ENCODE data around the gene ZNF764.
"Not testable (repeated sequence)": the region's sequence is repeated elsewhere in the genome, so short reads cannot be mapped to it uniquely, and the experiment has no call there.

Gene ZNF764

DNA sequence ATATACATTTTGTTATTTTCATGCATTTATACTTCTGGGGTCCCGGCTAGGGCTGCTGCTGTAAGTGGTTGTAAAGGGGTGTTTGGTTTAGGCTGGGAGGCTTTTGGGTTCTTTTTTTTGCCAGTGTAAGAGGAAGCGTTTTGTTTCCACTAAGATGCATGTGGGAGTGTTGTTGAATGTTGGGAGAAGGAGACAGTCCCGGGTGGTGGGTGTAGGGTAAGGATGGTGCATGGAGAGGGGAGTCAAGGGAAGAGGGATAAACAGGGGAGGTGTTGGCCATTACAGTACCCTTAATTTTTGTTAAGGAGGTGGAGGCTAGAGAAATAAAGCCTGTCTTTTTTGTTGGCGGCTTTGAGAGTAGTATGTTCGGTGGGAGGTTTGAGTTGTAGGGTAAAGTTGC, 15.1 kb downstream of the ZNF764 start:
- DNase-seq, result no peak

DNA sequence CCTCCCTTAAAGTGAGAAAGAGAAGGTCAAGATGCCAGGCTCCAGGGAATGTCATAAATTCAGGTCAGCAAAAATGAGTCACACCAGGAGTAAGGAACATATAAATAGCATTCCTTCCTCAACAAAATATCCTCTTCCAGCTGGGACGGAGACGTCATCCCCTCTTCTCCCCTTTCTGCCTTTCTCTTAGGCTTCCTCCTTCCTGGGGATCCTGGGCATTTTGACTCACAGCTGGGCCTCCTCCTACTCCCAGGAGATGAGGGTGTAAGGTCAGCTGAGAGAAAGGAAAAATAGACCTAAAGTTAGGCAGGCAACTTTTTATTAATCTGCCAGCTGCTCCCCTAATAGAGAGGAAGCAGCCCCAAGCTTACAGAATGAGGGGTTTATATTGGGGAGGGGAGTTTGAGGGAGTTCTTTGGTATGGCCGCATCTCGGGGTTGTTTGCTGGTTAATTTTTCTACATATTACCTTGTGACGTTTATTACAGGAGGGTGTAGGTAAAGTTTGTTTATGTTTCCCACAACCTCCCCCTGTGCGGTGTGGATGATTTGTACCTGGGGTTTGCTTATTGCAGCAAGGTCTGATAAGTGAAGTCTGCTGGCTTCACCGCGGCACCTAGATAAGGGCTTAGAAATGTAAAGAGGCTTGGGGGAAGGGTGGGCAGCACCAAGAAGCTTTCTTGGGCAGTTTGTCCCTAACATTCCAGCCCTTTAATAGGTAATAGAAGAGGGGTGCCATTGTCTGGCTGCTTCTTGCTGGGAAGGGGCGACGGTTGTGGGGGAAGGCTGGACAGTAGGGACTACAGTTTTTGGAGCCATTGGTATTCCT, 16.5 kb downstream of the ZNF764 start:
- no peak for DNase-seq

DNA sequence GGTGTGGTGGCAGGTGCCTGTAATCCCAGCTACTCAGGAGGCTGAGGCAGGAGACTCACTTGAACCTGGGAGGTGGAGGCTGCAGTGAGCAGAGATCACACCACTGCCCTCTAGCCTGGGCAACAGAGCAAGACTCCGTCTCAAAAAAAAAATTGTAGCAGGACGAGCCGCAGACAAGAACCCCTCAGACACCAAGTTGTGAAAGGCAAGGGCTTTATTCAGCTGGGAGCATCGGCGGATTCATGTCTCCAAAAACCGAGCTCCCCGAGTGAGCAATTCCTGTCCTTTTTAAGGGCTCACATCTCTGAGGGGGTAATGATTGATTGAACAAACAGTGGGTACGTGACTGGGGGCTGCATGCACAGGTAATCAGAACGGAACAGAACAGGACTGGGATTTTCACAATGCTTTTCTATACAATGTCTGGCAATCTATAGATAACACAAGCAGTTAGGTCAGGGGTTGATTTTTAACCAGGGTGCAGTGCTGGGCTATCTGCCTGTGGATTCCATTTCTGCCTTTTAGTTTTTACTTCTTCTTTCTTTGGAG, 17.2 kb downstream of the ZNF764 start:
- DNase-seq, result not testable (repeated sequence)

DNA sequence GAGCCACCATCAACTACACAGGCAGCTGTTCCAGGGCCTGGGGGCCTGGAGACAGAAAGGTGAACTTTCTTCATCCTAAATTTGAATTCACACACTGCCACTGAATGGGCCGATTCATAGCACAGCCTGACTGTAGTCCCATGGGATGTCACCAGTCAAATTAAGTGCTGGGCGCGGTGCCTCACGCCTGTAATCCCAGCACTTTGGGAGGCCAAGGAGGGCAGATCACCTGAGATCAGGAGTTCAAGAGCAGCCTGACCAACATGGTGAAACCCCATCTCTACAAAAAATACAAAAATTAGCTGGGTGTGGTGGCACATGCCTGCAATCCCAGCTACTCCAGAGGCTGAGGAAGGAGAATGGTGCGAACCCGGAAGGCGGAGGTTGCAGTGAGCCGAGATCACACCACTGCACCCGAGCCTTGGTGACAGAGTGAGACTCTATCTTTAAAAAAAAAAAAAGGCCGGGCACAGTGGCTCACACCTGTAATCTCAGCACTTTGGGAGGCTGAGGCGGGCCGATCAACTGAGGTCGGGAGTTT, 18.1 kb downstream of the ZNF764 start:
- DNase-seq, result not testable (repeated sequence)

DNA sequence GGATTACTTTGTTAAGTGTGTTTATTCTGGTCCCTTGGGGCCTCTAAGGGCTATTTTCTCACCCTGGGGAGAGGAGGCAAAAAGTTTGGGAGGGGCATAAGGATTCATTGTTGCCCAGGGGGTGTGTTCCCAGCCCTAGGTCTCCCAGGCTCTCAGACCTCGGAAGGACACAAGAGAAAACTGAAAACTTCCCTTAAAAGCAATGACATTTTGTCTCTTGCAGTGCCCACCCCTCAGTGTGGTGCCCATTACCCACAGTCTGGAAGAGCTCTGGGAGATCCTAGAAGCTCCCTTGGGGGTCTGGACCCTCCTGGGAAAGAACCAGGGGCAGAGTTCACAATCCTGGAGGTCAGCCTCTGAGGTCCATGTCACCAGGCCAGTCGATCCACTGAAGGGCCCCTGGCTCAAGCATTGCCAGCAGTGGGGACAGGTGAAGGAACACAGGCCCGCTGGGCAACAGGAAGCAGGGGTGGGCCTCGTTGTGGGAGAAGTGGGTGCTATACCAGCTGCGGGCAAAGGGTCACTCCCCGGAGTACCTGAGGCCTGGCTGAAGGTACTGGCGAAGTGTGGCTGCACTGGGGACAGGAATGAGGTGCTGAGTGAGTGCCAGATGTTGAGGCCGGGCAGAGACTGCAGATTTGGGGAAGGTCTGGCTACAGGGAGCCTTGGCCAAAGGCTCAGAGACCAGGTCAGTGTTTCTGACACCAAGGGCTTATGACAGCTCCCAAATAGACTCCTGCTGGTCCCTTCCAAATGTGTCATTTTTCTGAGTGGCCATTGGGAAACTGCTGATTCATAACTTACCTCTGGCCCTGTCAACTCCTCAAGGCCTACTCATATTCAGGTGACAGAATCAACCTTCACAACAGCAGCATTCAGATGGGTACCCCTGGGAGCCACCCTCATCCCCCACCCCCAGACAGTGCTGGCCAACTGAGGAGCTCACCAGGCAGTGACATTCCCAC, 18.9 kb downstream of the ZNF764 start:
- DNase-seq, result no peak

DNA sequence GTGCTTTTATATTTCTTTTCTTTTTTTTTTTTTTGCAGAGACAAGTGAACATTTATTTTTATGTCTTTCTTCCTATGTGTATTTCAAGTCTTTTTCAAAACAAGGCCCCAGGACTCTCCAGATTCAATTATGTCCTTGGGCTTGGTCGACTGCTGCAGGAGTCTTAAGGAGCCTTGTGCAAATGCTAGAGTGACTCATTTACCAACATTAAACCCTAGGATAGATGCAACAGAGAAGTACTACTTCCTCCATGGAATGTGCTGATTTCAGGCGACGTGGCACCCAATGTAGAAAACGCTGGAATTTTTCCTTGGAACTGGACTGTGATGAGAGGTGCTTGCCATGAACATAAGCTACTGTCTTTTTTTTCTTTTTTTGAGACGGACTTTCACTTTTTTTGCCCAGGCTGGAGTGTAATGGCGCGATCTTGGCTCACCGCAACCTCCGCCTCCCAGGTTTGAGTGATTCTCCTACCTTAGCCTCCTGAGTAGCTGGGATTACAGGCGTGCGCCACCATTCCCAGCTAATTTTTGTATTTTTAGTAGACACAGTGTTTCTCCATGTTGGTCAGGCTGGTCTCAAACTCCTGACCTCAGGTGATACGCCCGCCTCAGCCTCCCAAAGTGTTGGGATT, 21.7 kb downstream of the ZNF764 start:
- DNase-seq, result not testable (repeated sequence)

DNA sequence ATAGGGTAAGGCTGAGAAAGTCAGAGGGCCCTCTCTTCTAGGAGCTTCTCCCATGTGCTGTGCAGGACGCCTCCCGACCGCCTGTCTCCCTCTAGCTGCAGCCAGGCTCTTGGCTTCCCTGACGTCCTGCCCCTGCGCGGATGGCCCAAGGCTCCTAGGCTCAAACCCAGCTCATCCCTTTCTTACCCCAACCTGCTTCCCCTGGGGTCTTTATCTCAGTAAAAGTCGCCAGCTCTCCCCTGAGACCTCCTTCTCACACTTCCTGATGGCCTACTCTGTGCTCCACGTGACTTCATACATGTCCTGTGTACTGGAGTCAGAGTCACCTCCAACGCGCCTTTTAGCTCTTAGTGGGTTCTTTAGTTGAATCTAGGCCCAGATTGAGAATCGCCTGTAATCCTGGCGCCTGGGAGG, 22.4 kb downstream of the ZNF764 start:
- DNase-seq, result peak; percentile 70

DNA sequence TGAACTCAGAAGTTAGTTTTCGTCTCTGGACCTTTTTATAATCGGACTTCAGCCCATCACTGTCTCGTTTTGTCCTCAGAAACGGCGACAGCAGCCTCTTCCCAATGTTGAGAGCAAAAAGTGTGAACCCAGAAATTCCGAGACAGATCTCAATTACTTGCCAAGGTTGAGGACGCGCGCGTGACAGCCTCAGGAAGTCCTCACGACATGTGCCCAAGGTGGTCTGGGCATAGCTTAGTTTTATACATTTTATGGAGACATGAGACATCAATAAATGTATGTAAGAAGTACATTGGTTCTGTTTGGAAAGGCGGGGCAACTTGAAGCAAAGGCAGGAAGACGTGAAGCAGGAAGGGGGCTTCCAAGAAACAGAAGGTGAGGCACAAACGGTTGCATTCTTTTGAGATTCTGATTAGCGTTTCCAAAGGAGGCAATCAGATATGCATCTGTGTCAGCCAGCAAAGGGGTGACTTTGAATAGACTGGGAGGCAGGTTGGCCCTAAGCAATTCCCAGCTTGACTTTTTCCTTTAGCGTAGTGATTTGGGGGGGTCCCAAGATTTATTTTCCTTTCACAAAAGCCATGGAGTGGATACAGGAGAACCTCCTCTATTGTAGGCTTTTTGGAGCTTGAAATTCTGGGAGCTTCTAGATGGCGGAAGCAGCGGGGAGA, 22.9 kb downstream of the ZNF764 start:
- DNase-seq, result no peak

DNA sequence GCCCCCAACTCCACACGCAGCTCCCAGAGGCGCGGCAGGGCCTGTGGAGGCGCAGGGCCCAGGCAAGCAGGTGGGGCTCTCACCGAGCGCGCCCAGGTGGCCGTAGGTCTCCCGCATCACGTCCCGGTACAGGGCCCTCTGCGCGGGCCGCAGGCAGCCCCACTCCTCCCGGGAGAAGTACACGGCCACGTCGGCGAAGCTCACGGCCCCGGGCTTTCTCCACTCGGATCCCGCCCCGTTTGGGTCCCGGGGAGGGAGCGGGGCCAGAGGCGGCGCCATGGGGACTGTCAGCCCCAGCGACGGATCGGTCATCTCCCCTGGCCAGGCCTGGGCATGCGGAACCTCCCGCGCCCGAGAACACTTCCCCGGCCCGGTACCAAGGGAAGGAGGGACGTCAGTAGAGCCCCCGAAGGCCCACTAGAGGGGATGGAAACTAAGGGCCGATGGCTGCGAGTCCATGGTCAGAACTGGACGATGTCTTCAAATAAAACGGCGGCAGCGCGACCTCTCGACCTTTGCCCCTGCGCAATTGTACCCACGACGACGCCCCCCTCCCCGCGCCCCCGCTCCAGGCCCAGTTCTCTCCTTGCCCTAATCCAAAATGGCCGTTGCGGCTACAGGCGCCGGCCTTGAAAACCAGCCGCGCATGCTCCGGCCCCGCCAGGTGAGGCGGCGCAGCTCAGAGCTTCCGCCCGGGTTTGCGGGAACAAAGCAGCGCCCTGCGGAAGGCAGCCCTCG, 23.6 kb downstream of the ZNF764 start, which contains the start of gene ZNF747:
Gene ZNF747, minus strand, starts transcription at position 491 of the 738 bp plus-strand sequence. Its CDS starts 179 bp downstream, at position 312.
- peak; percentile 92 for DNase-seq

DNA sequence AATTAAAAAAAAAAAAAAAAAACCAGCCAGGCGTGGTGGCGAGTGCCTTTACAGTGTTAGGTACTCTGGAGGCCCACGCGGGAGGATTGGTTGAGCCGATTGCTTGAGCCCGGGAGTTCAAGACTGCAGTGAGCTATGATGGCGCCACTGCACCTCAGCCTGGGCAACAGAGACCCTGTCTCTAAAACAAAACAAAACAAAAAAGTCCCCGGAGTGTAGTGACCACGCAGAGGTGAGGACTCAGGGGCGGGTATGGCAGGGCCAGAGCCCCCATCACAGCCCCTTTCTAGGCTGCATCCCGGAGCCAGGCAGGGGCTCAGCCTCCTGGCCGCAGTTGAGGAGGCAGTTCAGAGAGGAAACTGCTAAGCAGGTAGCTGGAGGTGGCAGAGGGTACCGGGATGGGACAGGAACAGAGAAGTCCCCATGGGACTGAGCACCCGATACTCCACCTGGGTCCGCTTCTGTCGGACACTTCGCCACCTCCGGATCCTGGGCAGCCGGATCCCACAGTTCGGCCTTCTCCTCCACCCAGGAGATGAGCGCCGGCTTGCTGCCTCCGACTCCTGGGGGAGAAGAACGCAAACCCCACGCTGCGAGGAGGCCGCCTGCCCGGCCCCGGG, 24.3 kb downstream of the ZNF764 start:
- DNase-seq, result peak; percentile 28

DNA sequence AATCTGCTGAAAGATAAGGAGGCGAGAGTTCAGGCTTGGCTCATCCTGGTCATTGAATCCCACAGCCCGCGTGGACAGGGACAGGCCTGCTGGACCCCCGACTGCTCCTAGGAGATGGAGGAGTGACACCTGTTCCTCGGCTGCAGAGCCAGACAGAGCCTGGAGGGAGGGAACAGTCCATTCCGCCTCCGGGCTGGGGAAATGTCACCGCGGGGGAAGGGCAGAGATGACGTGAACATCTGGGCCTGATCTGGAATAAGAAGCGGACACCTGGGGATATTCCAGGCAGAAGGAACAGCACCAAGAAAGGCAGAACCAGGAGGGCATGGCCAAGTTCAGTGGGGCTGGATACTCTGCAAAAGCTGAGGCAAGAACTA, 25.0 kb downstream of the ZNF764 start:
- no peak for DNase-seq

DNA sequence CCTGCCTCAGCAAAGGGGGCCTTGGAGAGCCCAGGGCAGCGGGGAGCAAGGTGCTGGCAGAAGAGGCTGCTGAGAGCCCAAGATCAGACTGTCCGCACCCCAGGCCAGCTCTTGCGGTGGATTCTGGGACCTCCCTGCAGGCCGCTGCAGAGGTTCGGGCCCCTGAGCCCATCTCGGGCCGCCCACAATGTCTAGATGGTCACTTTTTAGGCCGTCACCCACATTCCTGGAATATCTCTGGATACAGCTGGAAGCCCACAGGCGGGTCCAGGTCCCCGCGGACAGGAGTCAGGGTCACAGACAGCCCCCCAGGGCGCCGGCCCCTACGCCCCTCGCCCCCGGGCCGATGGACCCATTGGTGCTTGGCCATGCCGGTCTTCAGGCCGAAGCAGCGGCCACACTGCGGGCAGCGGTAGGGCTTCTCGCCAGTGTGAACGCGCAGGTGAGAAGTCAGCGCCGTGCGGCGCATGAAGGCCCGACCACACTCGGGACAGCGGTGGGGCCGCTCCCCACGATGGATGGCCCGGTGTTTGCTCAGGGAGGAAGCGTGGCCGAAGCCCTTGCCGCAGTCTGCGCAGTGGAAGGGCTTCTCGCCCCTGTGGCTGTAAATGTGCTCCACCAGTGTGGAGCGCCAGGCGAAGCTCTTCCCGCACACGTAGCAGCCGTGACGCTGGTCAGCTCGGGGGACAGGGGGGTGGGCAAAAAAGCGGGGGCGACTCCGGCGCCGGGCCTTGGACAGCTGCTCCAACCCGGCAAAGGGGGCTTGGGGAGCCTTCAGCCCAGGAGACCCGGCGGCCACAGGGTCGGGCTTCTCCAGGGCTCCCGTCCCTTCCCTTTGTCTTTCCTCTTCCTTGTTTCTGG, 25.7 kb downstream of the ZNF764 start:
- no peak for DNase-seq

DNA sequence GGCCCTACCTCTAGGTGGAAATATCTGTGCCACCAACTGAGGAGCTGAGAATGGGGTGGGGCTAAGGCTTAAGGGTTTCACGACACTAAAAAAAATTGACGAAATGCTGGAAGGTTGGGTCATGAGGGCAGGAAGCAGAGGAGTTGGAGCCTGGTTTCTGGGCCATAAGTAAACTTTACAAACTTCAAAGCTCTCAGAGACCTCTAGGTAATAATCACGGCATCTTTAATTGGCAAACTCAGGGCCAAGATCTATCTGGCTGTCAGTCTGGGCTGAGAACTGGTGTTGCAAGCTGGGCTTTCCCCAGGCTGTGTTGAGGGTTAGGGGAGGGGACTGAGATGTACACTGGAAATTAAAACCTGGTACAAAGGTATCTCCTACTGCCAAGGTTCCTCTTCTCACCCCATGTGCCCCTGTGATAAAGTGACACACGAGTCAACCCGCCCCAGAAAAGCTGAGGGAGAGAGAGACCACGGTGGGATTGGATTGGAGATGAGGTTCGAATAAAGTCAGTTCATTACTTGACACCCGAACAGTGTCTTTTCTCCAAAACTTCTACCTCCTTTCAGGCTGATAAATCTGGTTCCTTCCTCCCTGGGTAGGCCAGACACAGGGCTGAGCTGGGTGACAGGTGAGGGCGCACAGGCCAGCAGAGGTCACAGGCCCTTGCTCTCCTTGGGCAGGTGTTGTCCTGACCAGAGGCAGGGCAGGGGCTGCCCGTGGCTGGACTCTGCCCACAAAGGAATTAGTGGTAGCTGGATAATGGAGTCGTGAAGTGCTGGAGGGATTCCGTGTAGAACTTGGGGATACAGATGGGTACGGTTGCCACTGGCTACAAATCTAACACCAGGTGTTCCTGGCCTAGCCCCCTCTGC, 27.8 kb downstream of the ZNF764 start:
- no peak for DNase-seq

DNA sequence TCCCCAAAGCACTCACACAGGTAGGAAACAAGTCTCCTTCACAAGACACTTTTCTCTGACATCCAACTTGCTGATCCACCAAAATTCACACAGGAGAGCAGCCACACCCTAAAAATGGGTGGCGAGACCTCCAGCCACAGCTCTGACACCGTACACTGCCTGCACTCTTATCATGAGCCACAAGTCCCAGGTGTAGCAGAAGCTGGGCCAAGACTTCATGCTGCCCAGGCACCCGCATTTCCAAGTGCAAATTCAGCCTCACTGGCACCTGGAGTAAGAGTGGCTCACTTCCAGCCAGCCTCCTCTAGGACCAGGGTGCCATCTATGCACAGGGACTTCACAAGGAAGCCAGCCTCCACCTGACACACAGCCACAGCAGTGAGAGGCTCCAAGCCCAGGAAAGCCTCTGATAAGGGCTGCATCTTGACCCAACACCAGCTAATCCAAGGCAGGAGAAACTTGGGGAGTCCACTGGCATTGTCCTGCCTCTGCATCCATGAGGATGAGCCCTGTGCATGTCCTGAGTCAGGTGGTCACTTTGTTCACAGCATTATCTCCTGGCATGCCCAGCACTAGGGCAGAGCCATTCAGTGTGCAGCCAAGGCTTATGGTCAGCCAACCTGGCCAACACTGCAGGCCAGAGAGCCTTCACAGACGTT, 29.2 kb downstream of the ZNF764 start:
- no peak for DNase-seq

DNA sequence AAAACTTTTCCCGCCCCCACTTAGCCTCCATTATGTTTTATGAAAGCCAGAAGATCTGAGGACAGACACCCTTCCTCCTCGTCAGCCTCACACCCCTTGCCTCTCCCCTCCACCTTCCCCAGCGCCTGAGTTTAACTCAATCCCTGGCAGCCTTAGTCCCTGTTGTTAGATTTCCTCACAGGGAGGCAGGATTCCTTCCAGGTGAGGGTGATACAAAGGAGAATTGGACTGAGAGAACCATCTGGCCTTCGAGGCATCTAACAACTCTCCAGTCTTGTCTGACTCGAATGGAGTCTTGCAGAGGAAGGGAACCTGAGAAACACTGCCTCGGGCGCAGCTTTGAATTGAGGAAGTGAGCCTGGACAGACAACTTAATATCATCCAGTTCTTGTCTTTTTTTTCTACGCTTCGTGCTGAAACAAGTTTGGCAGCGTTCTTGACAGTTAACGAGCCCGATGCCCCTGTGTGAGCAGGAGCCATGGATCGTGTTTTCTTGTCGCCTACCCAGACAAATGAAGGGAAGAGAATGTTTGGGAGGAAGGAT, 30.5 kb downstream of the ZNF764 start:
- DNase-seq, result no peak

DNA sequence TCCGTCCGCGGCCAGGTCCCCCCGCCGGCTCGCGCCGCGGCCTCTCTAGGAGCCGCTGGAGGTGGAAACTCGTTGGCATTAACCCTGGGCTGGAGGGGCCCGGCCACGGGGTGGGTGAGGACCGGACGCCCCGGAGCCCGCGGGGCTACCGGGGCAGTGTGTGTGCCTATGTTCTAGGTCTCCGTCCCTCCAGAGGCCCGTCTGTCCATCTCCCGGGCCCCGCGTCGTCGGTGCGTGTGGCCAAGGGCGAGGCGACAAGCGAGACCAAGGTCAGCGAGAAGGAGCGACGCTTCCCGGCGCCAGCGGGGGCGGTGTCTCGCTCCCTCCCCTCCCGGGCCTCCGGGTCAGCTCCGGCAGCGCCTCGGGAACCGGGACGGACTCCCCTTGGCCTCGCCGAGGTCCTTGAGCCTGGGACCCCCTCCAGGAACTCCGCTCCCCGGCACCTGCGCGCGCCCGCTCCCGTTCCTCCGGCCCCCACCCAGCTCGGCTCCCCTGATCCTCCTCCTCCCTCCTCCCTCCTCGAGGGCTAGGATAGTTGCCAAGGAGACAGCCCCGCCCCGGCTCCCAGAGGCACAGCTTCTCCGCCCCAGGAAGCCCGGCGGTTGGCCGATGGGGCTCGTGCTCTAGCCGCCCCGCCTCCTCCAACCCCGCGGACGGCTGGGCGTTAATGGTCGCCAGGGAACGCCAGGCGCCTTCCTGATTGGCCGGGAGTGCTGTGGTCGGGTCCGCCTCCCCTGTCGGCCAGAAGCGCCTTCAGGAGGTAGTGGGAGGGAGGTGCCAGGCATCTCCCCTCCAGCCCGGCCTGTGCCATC, 31.1 kb downstream of the ZNF764 start:
- peak; percentile 91 for DNase-seq
